Keratinocyte (primary cell): ENCODE measurements around the gene SLC25A21. TPM values are rescaled to one million over a fixed set of nuclear protein-coding genes. Genes with fewer than 3 reads are reported as not detected.
"Not testable (repeated sequence)": the region's sequence is repeated elsewhere in the genome, so short reads cannot be mapped to it uniquely, and the experiment has no call there.

Source experiments
- DNase-seq: peaks from one replicate; pipeline ENCODE4 v3.0.0-alpha.2; 2011; ENCODE audit warnings: low read depth, missing footprints, low spot score
- FAIRE-seq: peaks from 2 replicates; lab custom pipeline; 2011; peaks lifted over from hg19 to GRCh38; lab: Jason Lieb, UNC
- H2AFZ ChIP-seq: 2 replicates; pipeline ENCODE4 v1.6.0; 2012; ENCODE audit warnings: low read length, control low read depth, inconsistent platforms; ENCODE audit not compliant: control insufficient read depth
- H3K27ac ChIP-seq: 2 replicates; pipeline ENCODE4 v1.5.1; 2011; ENCODE audit warnings: low read length; ENCODE audit not compliant: control insufficient read depth, insufficient read depth
- H3K27me3 ChIP-seq: 3 replicates; pipeline ENCODE4 v1.6.0; 2011; ENCODE audit warnings: low read length; ENCODE audit not compliant: control insufficient read depth, insufficient read depth; ENCODE audit errors: extremely low read depth
- H3K36me3 ChIP-seq, 2 experiments: 2 replicates in 1 of 2; 3 replicates in 1 of 2; pipeline ENCODE4 v1.5.1; 2011; ENCODE audit warnings: low read length in 2 of 2, mild to moderate bottlenecking in 1 of 2; ENCODE audit not compliant: control insufficient read depth in 2 of 2, insufficient read depth in 2 of 2; ENCODE audit errors: extremely low read depth in 1 of 2
- H3K4me1 ChIP-seq: 3 replicates; pipeline ENCODE4 v1.5.1; 2011; ENCODE audit warnings: low read length; ENCODE audit not compliant: control insufficient read depth, insufficient read depth; ENCODE audit errors: extremely low read depth
- H3K4me2 ChIP-seq: 3 replicates; pipeline ENCODE4 v1.6.0; 2011; ENCODE audit warnings: low read depth, low read length; ENCODE audit not compliant: control insufficient read depth, insufficient read depth; ENCODE audit errors: extremely low read depth
- H3K4me3 ChIP-seq, 3 experiments: fragments of 200-600 bp in 1 of 3; sonication (generic) in 1 of 3; 2 replicates in 2 of 3; 3 replicates in 1 of 3; pipeline ENCODE4 v1.5.1; 2011 to 2016; ENCODE audit warnings: low read length in 3 of 3, mild to moderate bottlenecking in 3 of 3, control low read depth in 2 of 3, inconsistent platforms in 1 of 3, low read depth in 1 of 3, mixed read lengths in 1 of 3, mixed run types in 1 of 3, moderate library complexity in 1 of 3; ENCODE audit not compliant: control insufficient read depth in 2 of 3, insufficient read depth in 2 of 3; ENCODE audit errors: extremely low read depth in 1 of 3
- H3K79me2 ChIP-seq: 2 replicates; pipeline ENCODE4 v1.6.0; 2012; ENCODE audit warnings: low read length; ENCODE audit not compliant: control insufficient read depth, insufficient read depth
- H3K9ac ChIP-seq: 3 replicates; pipeline ENCODE4 v1.6.0; 2011; ENCODE audit warnings: low read length; ENCODE audit not compliant: control insufficient read depth, insufficient read depth; ENCODE audit errors: extremely low read depth
- H3K9me1 ChIP-seq: 3 replicates; pipeline ENCODE4 v1.6.0; 2011; ENCODE audit warnings: low read length; ENCODE audit not compliant: control insufficient read depth, insufficient read depth; ENCODE audit errors: extremely low read depth
- H3K9me3 ChIP-seq: 2 replicates; pipeline ENCODE4 v1.5.1; 2012; ENCODE audit warnings: low read depth, low read length; ENCODE audit not compliant: control insufficient read depth
- H4K20me1 ChIP-seq: 3 replicates; pipeline ENCODE4 v1.6.0; 2011; ENCODE audit warnings: low read length; ENCODE audit not compliant: control insufficient read depth, insufficient read depth; ENCODE audit errors: extremely low read depth
- CTCF ChIP-seq, 3 experiments: IDR thresholded peaks in 1 of 3; conservative IDR thresholded peaks in 1 of 3; optimal IDR thresholded peaks in 1 of 3; 2 replicates in 2 of 3; 3 replicates in 1 of 3; pipeline versions ENCODE3 to v1.5.1; 2011; ENCODE audit warnings: low read length in 3 of 3, mild to moderate bottlenecking in 3 of 3, moderate library complexity in 2 of 3, control low read depth in 1 of 3, inconsistent platforms in 1 of 3; ENCODE audit not compliant: insufficient read depth in 2 of 3; ENCODE audit errors: extremely low read depth in 1 of 3
- EZH2 ChIP-seq: IDR thresholded peaks from one replicate; pipeline ENCODE4 v1.6.1; 2012; ENCODE audit warnings: inconsistent platforms, mild to moderate bottlenecking, low read length, moderate library complexity
- dilution Hi-C: fragments of 300-500 bp; cut with MboI; formaldehyde crosslinking; loops from one replicate; pipeline ENCODE4 v1.7.0; 2020; ENCODE audit warnings: low sequenced_read_pairs; ENCODE audit not compliant: extremely low pct_ligation_motif_present
- polyA plus RNA-seq, 5 experiments: library from polyadenylated mRNA; depleted of rRNA in 3 of 5; stranded (reverse) in 3 of 5; stranded (forward) in 1 of 5; unstranded in 1 of 5; fragments of >200 nt; gene quantifications; 1 replicate in 1 of 5; 2 replicates in 3 of 5; 3 replicates in 1 of 5; pipeline versions ENCODE4 v1.2.1 to v1.2.3, GENCODE V29; 2011 to 2012; ENCODE audit warnings: missing spikeins in 2 of 5, low read depth in 1 of 5, low replicate concordance in 1 of 5

Gene SLC25A21
- polyA plus RNA-seq, 1 donor (not counting 4 experiments of a cell fraction or from before 2014, with no cell fraction given): 0.66 TPM

GRCh38 chr14:37167151-37168047 is 5.0 kb downstream of the SLC25A21 start:
- no peaks in the 10 kb centered on the region for H3K9me1 ChIP-seq
- H3K4me2 ChIP-seq: no peak overlapping the region
- no peaks in the 10 kb centered on the region for H3K27me3 ChIP-seq
- FAIRE-seq (no peak), DNase-seq (no peak)
- H4K20me1 ChIP-seq: no peaks in the 10 kb centered on the region
- H3K9me3 ChIP-seq: no peaks in the 10 kb centered on the region
- no peaks in the 10 kb centered on the region for H3K36me3 ChIP-seq
- no peak overlapping the region for H3K9ac ChIP-seq
- H2AFZ ChIP-seq: no peak overlapping the region
- TF ChIP-seq CTCF (optimal IDR thresholded peaks at IDR 0.05 in 1 of 3, IDR thresholded peaks at IDR 0.05 in 1 of 3, conservative IDR thresholded peaks at IDR 0.05 in 1 of 3; ENCODE audit: extremely low read depth in 1 of 3, insufficient read depth in 2 of 3, low read length in 3 of 3): no peak
- TF ChIP-seq EZH2: no peak
- H3K79me2 ChIP-seq: no peaks in the 10 kb centered on the region
- peaks cover 3% of the 10 kb centered on the region for H3K4me1 ChIP-seq
- no peak overlapping the region for H3K27ac ChIP-seq
- H3K4me3 ChIP-seq: no peak overlapping the region
- dilution Hi-C loops: no loop called here

DNA sequence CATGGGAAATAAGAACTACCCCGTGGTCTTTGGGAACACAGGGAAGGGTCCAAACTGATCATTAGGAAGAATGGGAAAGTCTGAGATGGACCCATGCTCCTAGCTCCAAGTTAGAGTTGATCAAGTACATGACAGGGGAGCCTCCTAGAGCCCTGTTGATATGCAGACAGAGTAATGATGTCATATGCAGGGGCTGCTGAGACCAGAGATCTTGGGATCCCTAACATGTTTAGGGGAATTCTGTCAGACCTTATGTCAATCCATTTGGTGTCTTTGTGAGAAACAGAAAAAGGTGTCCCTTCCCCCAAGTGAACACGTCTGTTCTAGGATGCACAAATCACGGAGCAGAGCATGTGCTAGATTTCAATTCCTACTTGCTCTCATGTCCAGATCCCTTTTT is 6.6 kb downstream of the SLC25A21 start:
- Histone ChIP-seq H4K20me1 (no peaks in the 10 kb centered on the region), H3K36me3 (no peaks in the 10 kb centered on the region), H3K79me2 (no peaks in the 10 kb centered on the region), H3K4me2 (no peak overlapping the region), H2AFZ (no peak overlapping the region), H3K4me1 (no peaks in the 10 kb centered on the region), H3K9me1 (no peaks in the 10 kb centered on the region), H3K27me3 (no peaks in the 10 kb centered on the region), H3K9me3 (no peaks in the 10 kb centered on the region), H3K27ac (no peak overlapping the region), H3K4me3 (no peak overlapping the region), H3K9ac (no peak overlapping the region)
- no peak for DNase-seq
- no peak for FAIRE-seq
- TF ChIP-seq CTCF (optimal IDR thresholded peaks at IDR 0.05 in 1 of 3, IDR thresholded peaks at IDR 0.05 in 1 of 3, conservative IDR thresholded peaks at IDR 0.05 in 1 of 3; ENCODE audit: extremely low read depth in 1 of 3, insufficient read depth in 2 of 3, low read length in 3 of 3): no peak
- no peak for TF ChIP-seq EZH2
- dilution Hi-C loops: no loop called here

GRCh38 chr14:37162307-37162706 is 10.1 kb downstream of the SLC25A21 start:
- dilution Hi-C loops: not testable (repeated sequence)

More at GRCh38 chr14:37162307-37162706, 10.1 kb downstream of the SLC25A21 start:
- H3K4me1 ChIP-seq, H3K4me2 ChIP-seq, H3K4me3 ChIP-seq, H2AFZ ChIP-seq, H3K79me2 ChIP-seq, DNase-seq, H3K9me3 ChIP-seq, H3K27me3 ChIP-seq, H3K27ac ChIP-seq, FAIRE-seq, H3K9ac ChIP-seq, H4K20me1 ChIP-seq, H3K9me1 ChIP-seq, H3K36me3 ChIP-seq: not testable (repeated sequence)
